ENCODE data around the gene SLC25A48.

The SLC25A48 gene

GRCh38 chr5:135930029-135930948, 95.8 kb downstream of the SLC25A48 start:
- DNase-seq (ENCODE audit: low spot score), result no peak

GRCh38 chr5:135930949-135931295, 96.5 kb downstream of the SLC25A48 start:
- DNase-seq (ENCODE audit: low spot score), result no peak

GRCh38 chr5:135934939-135935338, 100.5 kb downstream of the SLC25A48 start:
- DNase-seq (ENCODE audit: low spot score), result no peak

GRCh38 chr5:135937245-135937911, 102.9 kb downstream of the SLC25A48 start:
- no peak for DNase-seq (ENCODE audit: low spot score)

Measured in hematopoietic multipotent progenitor cell treated with erythropoietin and hydrocortisone succinate and interleukin-3 and kit ligand, for 17 days (in vitro differentiated cells).